Thyroid gland (tissue), 4 donors: Measurements from ENCODE around the gene GRM8. TPM values are rescaled to one million over a fixed set of nuclear protein-coding genes. Genes with fewer than 3 reads are reported as not detected.

Experiments used
- DNase-seq, 2 donors: peaks; one replicate each; pipeline ENCODE4 v3.0.0-alpha.2; 2019
- H3K27ac ChIP-seq, 3 donors: fragments of 200-600 bp; sonication (generic); 1 replicate in 2 of 3; 2 replicates in 1 of 3; pipeline ENCODE4 v1.5.1; 2016 to 2019; ENCODE audit warnings: mild to moderate bottlenecking in 1 of 3, moderate library complexity in 1 of 3
- H3K27me3 ChIP-seq: fragments of 200-600 bp; sonication (generic); one replicate; pipeline ENCODE4 v1.5.1; 2019
- H3K36me3 ChIP-seq, 2 donors: fragments of 200-600 bp; sonication (generic); one replicate each; pipeline ENCODE4 v1.5.1; 2016 to 2019
- H3K4me1 ChIP-seq, 2 donors: fragments of 200-600 bp; sonication (generic); one replicate each; pipeline ENCODE4 v1.5.1; 2017 to 2019
- H3K4me3 ChIP-seq, 3 donors: fragments of 200-600 bp; sonication (generic); replicated peaks in 1 of 3; 1 replicate in 2 of 3; 2 replicates in 1 of 3; pipeline ENCODE4 v1.5.1; 2016; ENCODE audit warnings: mild to moderate bottlenecking in 1 of 3
- H3K9me3 ChIP-seq: fragments of 200-600 bp; sonication (generic); one replicate; pipeline ENCODE4 v1.5.1; 2017
- POLR2A ChIP-seq, 2 donors: fragments of 450-650 bp; IDR thresholded peaks; one replicate each; pipeline ENCODE4 v1.6.1; 2017; ENCODE audit warnings: antibody characterized with exemption in 2 of 2, mild to moderate bottlenecking in 2 of 2, moderate library complexity in 1 of 2
- WGBS, 2 donors: methylation state at CpG; one replicate each; pipeline ENCODE4 v1.1.5; 2017; 5-methylcytosine and 5-hydroxymethylcytosine counted together
- intact Hi-C: fragments of 100-400 bp; cut with DNase I; formaldehyde crosslinking; loops from one replicate; pipeline ENCODE4 v1.15.1; 2023
- total RNA-seq, 4 donors: library from RNA; depleted of rRNA; stranded (reverse); fragments of >200 nt; gene quantifications; one replicate each; pipeline ENCODE4 v1.2.3, GENCODE V29; 2016
- TF ChIP-seq, protein P1 (sequence below), 6 experiments: fragments of 200-600 bp in 3 of 6; fragments of 450-650 bp in 3 of 6; sonication (generic) in 3 of 6; IDR thresholded peaks; one replicate each; pipeline ENCODE4 v1.5.1; 2016 to 2019; ENCODE audit warnings: antibody characterized with exemption in 6 of 6, mild to moderate bottlenecking in 2 of 6, inconsistent platforms in 1 of 6, moderate library complexity in 1 of 6

The GRM8 gene
- total RNA-seq, 4 donors from 2014 or later, result 0.54 to 9.5 (median 4.8) TPM

DNA sequence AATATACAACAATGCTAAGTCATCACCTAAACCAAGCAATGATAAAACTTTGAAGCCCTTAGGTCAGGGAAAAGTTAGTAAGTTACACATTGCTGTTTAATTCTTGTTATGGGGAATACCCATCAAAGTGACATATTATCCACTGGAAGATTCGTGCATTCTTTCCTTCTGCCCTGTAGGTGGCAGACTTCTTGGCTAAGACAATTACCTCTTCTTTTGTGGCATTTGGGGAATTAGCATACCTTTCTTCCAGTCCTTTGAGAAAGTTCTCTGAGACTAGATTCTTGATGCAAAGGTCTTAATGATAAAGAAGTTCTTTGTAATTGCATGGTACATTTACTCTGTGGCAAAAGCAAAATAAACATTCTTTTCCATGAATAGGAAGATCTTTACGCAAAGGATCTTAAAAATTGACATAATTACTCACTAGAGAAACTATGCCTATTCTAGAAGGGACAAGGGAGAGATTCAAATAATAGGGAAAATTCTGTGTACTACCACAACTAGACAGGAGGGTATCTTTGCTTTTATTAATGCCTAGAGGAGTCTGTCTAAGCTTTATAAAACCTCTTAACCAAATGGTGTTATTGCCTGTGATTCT is 395.9 kb downstream of the GRM8 start:
- no peak overlapping the region for H3K27ac ChIP-seq
- H3K4me3 ChIP-seq, result no peak overlapping the region
- WGBS, 2 donors, result 59 to 61% methylated on average over 2 of the region's 2 CpGs
- H3K4me1 ChIP-seq, result no peaks in the 10 kb centered on the region
- no peaks in the 10 kb centered on the region for H3K9me3 ChIP-seq
- DNase-seq, result no peak
- no peak for TF ChIP-seq POLR2A (IDR thresholded peaks at IDR 0.05)
- TF ChIP-seq, protein P1, sequence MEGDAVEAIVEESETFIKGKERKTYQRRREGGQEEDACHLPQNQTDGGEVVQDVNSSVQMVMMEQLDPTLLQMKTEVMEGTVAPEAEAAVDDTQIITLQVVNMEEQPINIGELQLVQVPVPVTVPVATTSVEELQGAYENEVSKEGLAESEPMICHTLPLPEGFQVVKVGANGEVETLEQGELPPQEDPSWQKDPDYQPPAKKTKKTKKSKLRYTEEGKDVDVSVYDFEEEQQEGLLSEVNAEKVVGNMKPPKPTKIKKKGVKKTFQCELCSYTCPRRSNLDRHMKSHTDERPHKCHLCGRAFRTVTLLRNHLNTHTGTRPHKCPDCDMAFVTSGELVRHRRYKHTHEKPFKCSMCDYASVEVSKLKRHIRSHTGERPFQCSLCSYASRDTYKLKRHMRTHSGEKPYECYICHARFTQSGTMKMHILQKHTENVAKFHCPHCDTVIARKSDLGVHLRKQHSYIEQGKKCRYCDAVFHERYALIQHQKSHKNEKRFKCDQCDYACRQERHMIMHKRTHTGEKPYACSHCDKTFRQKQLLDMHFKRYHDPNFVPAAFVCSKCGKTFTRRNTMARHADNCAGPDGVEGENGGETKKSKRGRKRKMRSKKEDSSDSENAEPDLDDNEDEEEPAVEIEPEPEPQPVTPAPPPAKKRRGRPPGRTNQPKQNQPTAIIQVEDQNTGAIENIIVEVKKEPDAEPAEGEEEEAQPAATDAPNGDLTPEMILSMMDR (IDR thresholded peaks at IDR 0.05), result peak in 2 of 6 experiments; percentile 38 to 48
- no peaks in the 10 kb centered on the region for H3K36me3 ChIP-seq
- intact Hi-C loops, result no loop called here
- H3K27me3 ChIP-seq, result no peaks in the 10 kb centered on the region

DNA sequence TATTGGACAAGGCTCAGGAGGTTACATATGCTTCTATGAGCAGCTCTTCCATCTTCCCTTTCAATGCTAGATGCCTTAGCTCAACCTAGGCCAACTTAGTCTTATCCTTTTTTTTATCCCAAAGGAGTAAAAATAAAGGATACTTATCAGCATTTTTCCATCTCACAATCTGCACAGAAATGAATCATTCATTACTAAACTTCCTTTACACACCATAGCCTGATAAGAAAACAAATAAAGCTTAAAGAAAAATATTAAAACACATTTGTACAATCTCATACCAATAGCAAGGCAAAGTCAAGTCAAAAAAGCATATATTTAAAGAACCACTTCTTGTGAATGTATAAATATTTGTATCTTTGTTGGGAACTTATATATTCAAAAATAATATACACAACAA is 407.4 kb downstream of the GRM8 start:
- intact Hi-C loops, result no loop called here
- Histone ChIP-seq H3K9me3 (no peaks in the 10 kb centered on the region), H3K27ac (no peak overlapping the region), H3K4me1 (no peaks in the 10 kb centered on the region), H3K36me3 (no peaks in the 10 kb centered on the region), H3K27me3 (no peaks in the 10 kb centered on the region), H3K4me3 (no peak overlapping the region)
- no peak for TF ChIP-seq POLR2A (IDR thresholded peaks at IDR 0.05)
- TF ChIP-seq, protein P1 (IDR thresholded peaks at IDR 0.05), result no peak
- DNase-seq, result no peak

DNA sequence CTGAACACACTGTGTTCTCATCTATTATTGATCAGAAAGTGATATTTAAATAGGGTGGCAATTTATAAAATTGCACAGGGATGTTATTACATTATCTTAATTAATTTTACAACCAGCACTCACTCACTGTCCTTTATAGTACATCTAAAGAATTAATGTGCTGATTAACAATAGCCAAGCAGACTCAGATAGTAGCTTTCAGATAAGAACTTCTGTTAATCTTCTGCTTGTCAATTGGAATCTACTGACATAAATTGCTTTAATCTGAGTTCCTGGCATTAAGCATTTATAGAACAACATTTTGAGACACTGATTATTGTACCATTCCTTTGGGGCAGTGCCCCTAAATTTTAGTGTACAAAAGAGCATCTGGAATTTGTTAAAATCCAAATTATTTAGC is 408.9 kb downstream of the GRM8 start:
- no peak for DNase-seq
- Histone ChIP-seq H3K27me3 (no peaks in the 10 kb centered on the region), H3K4me3 (no peak overlapping the region), H3K27ac (no peak overlapping the region), H3K36me3 (no peaks in the 10 kb centered on the region), H3K4me1 (no peaks in the 10 kb centered on the region), H3K9me3 (no peaks in the 10 kb centered on the region)
- intact Hi-C loops, result no loop called here
- TF ChIP-seq, protein P1 (IDR thresholded peaks at IDR 0.05), result no peak
- TF ChIP-seq POLR2A (IDR thresholded peaks at IDR 0.05), result no peak

DNA sequence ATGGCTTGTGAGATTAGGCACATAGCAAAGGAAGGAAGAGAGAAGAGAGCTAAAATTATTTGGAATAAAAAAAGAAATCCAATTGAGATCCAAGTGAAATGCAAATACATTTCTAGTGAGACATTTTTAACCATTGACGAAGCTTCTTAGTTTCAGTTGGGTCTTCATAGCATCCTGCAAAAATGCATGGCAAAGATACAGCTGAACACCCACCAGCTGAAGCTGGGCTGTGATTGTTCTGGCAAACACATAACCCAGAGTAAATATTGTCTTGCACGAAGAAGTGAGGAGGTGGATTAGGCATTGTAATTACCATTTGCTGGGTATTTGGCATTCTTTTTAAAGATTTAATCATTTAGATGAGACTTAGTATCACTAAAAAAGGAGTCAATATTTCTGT is 409.4 kb downstream of the GRM8 start:
- Histone ChIP-seq H3K36me3 (no peaks in the 10 kb centered on the region), H3K27ac (no peak overlapping the region), H3K27me3 (no peaks in the 10 kb centered on the region), H3K4me1 (no peaks in the 10 kb centered on the region), H3K4me3 (no peak overlapping the region), H3K9me3 (no peaks in the 10 kb centered on the region)
- intact Hi-C loops, result no loop called here
- no peak for DNase-seq
- TF ChIP-seq, protein P1 (IDR thresholded peaks at IDR 0.05), result no peak
- no peak for TF ChIP-seq POLR2A (IDR thresholded peaks at IDR 0.05)
- 50 to 78% methylated on average over 2 of the region's 2 CpGs for WGBS, 2 donors

DNA sequence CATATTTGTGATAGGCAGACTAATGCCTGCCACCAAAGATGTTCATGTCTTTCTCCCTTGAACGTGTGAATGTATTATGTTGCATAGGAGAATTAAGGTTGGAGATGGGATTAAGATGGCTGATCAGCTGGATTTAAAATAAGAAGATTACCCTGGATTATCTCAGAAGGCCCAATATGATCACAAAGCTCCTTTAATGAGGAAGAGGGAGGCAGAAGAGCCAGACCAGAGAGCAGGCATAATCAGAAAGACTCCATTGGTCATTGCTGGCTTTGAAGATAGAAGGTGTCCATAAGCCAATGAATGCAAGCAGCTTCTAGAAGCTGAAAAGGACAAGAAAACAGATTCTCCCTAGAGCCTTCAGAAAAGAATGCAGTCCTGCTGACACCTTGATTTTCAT is 410.3 kb downstream of the GRM8 start:
- no peaks in the 10 kb centered on the region for H3K4me1 ChIP-seq
- H3K36me3 ChIP-seq, result no peaks in the 10 kb centered on the region
- TF ChIP-seq, protein P1 (IDR thresholded peaks at IDR 0.05), result no peak
- H3K27me3 ChIP-seq, result no peaks in the 10 kb centered on the region
- DNase-seq, result no peak
- no peaks in the 10 kb centered on the region for H3K9me3 ChIP-seq
- intact Hi-C loops, result no loop called here
- H3K4me3 ChIP-seq, result no peak overlapping the region
- 85 to 97% methylated on average over 1 of the region's 1 CpG for WGBS, 2 donors
- no peak overlapping the region for H3K27ac ChIP-seq
